HG02938 (cell line): ENCODE results near the gene SPPL2C.

Experiments used
- ATAC-seq: cut with Tn5 transposase; IDR thresholded peaks from one replicate; pipeline ENCODE4 v1.9.1; 2021; ENCODE audit warnings: mild to moderate bottlenecking, moderate library complexity; ENCODE audit not compliant: unreplicated experiment

Gene SPPL2C

DNA sequence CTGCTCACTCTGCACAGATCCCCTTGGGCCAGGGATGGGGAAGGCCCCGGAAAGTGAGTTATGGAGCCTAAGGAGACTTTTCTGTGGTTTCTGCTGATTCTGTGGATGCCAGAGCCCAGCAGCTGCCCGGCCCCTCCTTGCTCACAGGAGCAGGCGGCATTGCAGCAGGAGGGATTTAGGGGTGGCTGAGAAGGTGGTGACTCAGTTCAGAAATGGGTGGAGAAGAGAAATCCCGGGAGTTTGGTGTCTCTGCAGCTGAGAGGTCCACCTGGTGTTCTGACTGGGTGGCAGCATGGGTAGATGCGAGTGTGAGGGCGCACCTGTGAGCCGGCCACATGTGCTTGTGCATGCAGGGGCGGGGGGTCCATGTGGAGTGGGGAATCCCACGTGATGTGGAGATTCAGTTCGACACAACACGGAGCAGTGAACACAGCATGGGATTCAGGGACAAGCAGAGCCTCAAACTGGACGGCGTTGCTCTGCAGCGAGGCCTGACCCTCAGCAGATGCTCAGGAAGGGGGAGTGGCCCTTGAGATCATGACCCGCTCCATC, 16.0 kb upstream of the SPPL2C start:
- ATAC-seq: no peak

DNA sequence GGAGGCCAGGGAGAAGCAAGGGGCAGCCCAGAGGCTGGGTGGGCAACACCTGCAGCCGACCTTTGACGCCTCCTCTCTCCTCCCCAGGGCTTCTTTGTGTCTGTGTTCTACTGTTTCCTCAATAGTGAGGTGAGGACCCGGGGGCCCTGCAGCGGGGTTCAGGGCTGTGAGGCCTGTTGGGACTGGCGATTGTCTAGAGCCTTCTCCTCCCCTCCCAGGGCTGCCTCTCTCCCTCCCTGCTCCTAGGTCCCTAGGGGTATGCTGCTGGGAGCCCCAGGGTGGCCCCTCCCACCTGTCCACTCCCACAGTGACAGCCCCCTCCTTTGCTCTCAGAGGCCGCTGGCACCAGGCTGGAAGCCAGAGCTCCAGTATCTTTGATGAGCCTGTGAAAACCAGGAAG, 10.8 kb upstream of the SPPL2C start:
- ATAC-seq: no peak

DNA sequence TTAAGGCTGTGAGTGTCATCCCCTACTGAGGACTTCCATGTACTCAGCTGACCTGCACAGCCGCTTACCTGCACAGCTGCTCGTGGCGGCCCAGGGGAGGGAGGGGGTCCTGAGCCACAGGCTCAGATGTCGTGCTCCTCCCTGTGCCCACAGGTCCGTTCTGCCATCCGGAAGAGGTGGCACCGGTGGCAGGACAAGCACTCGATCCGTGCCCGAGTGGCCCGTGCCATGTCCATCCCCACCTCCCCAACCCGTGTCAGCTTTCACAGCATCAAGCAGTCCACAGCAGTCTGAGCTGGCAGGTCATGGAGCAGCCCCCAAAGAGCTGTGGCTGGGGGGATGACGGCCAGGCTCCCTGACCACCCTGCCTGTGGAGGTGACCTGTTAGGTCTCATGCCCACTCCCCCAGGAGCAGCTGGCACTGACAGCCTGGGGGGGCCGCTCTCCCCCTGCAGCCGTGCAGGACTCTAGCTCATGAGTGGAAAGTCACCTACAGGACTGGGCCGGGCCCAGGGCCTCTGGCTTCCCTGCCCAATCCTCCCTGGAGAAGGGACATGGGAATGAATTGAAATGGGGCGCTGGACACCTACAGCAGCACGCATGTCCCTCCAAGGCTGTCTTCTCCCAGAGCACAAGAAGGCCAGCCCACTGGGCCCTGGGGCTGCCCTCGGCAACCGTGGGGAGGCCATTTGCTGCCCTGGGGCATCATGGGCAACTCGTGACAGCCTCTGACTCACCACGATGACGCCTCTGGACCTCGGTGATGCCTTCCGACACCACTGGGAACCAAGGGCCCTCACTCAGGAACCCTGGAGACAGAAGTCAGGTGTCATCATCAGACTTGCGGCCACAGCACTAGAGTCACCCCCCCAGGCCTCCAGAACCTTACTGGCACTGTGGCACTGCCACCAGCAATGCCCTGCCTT, 9.9 kb upstream of the SPPL2C start:
- ATAC-seq: no peak

DNA sequence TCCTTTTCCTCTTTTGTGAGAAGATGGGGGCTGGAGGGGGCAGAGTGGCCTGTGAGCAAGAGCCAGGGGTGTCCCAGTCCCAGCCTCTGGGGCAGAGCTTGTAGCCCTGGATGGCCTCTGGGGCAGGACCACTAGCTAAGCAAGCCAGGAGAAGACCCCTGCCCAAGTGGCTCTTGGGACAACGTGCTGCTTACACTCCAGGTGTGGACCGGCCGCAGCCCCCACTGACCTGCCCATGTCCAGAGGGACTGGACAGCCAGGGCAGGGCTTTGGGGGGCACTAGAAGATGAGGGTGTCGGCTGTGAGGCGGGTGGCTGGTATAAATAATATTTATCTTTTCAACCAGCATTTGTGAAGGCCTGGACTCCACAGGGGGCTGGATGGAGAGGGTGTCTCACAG, 9.2 kb upstream of the SPPL2C start:
- ATAC-seq: no peak

DNA sequence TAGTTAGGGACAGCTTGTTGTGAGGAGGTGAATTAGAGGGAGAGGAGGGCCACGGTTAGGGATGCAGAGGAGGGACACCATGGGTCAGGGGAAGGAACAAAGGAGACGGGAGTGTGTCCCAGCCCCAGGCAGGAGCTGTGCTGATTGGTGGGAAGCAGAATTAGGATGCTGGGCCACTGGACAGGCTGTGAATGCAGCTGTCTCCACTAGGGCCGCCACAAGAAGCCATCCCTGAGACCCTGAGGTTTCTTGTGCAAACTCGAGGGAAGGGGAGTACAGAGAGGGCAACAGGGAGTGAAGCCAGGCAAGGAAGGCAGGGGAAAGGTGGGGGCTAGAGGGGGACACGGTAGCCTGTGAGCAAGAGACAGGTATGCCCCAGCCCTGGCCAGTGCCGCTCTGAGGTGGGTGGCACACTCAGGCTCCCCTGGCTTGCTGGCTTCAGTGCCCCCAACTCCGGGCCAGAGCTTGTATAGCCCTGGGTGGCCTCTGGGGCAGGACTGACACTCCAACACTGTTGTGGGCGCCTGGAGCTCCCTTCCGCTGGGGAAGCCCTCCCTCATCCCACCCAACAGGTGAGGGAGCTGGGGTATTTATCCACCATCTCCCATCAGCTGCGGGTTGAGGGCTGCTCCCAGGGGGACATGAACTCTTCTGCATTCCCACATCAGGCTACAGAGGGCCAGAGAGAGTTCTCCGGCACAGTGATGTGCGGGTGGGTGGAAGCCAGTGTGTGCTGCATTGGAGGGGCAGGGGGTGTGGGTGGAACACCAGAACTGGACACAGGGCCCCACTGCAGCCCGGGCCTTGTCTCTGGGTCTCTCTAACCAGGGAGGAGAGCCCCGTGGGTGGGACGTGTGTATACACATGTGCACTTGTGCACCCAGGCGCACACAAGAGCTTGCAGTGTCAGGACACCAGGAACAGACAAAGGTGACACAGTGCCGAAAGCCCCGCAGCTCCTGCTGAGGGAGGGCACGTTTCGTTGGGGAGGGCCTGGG, 8.3 kb upstream of the SPPL2C start:
- no peak for ATAC-seq

DNA sequence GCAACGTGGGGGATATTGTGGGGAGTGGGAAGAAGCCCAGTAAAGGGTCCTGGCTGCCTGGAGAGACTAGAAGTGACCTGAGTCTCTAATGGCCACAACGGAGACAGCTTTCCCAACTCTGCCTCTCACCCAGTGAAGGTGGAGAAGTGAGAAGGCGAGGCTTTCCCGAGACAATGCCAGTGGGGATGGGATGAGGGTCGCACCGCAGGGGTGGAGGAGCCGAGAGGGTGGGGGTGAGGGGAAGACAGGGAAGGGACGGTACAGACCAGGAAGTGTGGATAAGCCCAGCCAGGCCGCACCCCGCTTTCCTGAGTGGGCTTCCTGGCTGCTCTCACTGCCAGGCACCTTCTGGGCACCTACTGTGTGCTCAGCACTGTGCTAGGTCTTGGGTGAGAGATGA, 7.5 kb upstream of the SPPL2C start:
- no peak for ATAC-seq

DNA sequence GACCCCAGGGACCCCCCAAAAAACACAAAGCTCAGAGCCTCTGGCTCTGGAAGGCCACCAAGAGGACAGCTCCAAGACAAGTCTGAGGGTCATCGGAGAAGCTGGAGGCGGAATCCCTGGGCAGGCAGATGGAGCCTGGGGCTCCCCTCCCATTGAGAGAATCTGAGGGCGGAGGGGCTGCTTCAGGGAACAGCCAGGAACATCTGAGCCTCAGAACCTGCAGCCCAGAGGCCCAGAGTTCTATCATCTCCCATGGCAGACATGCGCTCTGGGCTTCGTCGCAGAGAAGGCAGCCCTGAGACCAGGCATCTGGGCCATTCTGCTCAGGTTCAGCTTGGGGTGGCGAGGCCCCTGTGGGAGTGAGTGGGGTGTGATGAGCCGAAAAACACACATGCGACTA, 7.1 kb upstream of the SPPL2C start:
- no peak for ATAC-seq

DNA sequence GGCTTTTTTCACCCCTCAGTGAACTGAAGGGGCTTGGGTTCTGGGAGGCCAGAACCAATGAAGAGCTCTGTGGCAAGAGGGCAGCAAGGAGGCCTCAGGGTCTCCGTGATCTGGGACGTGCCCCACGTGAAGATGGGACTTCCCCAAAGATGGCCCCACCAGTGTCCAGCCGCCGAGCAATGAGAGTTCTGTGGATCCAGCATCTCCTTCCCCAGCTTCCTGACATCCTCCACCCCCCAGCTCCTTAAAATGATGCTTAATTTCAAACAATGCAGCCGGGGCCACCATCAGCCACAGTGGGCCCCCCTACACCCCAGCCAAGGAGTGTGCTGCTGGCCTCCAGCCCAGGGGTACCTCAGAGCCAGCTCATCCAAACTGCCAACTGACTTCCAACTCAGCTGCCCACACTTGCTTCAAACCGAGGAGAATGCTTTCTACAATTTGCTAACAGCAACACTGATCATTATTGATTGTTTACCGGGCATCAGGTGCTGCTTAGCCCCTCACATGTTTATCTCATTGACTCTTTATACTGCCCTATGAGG, 5.9 kb upstream of the SPPL2C start:
- no peak for ATAC-seq

DNA sequence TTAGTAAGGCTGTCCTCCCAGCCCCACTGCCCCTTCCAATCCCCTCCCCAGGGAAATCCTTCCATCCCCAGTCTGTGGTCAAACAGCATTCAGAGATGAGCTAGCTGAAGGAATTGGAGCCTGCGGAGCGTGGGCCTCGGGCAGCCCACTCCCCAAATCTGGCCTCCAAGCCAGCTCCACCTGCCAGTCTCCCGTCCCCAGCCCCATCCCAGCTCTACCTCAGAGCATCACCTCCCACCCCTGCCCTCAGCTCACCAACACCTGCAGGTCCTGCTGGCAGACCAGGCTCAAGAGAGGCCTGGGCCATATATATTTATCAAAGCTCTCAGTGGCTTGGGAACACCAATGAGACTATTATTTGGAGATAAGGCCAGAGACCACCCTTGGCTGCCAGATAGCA, 5.2 kb upstream of the SPPL2C start:
- ATAC-seq: no peak

DNA sequence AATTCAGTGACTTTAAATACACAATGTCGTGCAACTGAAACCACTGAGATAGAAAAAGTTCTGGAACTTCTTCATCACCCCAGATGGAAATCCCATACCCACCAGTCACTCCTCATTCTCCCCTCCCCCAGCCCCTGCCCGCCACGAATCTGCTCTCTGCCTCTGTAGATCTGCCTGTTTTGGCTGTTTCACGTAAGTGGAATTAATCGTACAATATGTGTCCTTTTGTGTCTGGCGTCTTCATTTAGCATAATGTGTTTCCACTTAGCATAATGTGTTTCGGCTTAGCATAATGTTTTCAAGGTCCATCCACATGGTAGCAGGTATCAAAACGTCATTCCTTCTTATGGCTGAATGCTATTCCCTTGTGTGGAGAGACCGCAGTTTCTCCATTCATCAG, 3.5 kb upstream of the SPPL2C start:
- ATAC-seq: no peak

DNA sequence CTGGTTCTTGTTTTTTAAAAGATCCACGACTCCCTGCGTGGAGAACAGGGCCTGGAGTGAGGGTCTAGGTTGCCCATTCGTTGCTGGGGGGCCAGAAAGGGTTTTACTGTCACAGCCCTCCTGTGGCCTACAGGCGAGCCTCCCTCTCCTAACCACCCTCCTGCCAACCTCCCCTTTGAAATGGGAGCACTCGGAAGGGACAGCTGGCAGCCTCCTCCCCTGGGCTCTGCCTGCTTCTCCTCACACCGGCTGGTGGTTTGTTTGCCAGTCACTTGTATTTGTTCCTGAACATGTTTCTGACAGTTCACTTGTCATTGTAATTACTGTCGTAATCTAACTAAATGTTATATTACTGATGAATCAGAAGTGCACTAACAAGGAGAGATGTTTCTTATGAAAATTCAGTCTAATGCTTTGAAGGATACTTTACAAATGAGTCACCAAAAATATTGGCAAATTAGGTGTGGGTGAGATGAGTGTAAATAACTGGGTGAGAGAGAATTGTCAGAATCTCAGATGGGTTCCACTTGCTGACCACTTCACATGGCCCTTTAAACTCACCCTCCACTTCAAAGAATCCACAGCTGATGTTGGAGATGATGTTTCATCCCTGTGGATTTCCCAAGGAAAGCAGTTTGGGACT, 2.7 kb upstream of the SPPL2C start:
- no peak for ATAC-seq

DNA sequence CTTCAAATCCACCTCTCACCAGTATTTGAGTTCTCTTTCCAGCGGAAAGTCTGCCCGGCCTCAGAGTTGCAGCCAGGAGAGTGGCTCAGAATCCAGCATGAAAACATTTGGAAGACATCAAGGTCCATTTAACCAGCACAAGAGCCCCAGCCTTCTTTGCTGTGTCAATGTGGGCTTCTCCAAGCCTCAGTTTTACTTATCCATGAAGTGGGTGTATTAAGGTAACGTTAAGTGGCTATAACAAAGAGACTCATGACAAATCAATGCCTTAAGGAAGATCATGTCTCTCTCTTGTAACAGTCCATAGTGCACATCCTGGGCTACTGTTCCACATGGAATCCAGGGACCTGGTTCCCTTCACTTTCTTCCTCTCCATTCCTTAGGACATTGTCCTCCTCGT, 959 bp upstream of the SPPL2C start:
- no peak for ATAC-seq

DNA sequence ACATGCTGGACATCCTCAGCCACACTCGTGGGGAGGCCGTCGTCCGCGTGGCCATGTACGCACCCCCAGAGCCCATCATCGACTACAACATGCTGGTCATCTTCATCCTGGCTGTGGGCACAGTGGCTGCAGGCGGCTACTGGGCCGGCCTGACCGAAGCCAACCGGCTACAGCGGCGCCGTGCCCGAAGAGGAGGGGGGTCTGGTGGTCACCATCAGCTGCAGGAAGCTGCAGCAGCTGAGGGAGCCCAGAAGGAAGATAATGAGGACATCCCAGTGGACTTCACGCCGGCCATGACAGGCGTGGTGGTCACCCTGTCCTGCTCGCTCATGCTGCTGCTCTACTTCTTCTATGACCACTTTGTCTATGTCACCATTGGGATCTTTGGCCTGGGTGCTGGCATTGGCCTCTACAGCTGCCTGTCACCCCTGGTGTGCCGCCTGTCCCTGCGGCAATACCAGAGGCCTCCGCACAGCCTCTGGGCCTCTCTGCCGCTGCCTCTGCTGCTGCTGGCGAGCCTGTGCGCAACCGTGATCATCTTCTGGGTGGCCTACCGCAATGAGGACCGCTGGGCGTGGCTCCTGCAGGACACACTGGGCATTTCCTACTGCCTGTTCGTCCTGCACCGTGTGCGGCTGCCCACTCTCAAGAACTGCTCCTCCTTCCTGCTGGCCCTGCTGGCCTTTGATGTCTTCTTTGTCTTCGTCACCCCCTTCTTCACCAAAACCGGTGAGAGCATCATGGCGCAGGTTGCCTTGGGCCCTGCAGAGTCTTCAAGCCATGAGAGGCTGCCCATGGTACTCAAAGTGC, 900 bp downstream of the SPPL2C start:
- ATAC-seq: no peak

DNA sequence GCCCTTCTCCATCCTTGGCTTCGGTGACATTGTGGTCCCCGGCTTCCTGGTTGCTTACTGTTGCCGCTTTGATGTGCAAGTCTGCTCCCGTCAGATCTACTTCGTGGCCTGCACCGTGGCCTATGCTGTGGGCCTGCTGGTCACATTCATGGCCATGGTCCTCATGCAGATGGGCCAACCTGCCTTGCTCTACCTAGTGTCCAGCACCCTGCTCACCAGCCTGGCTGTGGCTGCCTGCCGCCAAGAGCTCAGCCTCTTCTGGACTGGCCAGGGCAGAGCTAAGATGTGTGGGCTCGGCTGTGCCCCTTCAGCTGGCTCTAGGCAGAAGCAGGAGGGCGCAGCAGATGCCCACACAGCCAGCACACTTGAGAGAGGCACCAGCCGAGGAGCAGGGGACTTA, 1.5 kb downstream of the SPPL2C start:
- no peak for ATAC-seq

DNA sequence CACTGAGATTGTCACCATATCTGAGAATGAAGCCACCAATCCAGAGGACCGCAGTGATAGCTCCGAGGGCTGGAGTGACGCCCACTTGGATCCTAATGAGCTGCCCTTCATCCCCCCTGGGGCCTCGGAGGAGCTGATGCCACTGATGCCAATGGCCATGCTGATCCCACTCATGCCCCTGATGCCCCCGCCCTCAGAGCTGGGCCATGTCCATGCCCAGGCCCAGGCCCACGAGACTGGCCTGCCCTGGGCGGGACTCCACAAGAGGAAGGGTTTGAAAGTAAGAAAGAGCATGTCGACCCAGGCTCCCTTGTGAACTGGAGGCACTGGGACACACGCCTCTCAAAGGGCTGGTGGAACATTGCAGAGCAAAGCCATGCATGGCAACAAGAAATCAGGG, 2.0 kb downstream of the SPPL2C start:
- ATAC-seq: no peak

DNA sequence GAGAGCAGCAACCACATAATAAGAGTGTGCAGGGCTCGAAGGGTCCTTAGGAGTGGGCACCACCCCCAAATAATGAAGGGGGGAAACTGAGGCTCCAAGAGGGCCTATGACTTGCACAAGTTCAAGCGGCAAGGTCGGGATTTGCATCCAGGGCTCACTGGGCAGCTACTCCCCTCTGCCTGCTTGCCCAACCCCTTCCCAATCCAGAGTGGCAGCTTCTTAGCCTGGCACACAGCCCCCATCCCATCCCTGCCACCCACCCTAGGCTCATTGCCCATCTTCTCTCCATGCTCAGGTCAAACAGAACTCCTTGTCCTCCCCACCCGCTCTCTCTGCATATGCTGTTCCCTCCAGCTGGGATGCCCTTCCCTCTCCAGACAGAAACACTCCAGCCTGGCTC, 2.4 kb downstream of the SPPL2C start:
- no peak for ATAC-seq

DNA sequence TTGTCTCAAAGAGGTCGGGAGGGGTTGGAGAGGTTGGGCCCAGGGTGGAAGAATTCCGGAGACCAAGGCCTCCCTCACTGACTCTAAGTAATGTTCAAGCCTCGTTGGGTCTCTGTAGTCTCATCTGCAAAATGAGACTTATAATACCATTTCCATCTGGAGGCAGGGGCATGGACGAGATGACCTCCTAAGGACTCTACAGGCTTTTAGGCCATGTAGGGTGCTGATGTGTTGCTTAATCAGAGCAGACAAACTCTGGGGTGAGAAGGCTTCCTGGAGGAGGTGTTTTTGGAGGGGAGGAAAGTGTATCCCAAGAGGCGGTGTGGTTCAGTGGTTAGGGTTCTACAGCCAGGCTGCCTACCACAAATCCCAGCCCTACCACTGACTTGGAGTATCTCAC, 3.1 kb downstream of the SPPL2C start:
- ATAC-seq: no peak

DNA sequence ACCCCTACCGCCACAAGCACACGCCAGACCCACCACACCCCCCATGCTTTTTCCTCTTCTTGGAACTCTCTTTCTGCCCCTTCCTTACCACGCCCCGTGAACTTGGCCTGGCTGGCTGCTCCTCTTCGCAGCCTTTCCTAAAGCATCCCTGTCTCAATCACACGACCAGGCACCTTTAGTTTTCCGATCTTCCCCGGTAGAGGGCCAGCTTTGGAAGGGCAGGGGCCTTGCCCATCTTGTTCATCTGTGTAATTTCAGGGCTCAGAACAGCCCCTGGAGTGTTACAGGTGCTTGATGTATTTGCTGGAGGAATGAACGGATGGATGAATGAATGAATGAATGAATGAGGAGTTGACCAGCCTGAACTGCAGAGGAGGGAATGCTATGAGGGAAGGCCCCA, 3.7 kb downstream of the SPPL2C start:
- ATAC-seq: no peak

DNA sequence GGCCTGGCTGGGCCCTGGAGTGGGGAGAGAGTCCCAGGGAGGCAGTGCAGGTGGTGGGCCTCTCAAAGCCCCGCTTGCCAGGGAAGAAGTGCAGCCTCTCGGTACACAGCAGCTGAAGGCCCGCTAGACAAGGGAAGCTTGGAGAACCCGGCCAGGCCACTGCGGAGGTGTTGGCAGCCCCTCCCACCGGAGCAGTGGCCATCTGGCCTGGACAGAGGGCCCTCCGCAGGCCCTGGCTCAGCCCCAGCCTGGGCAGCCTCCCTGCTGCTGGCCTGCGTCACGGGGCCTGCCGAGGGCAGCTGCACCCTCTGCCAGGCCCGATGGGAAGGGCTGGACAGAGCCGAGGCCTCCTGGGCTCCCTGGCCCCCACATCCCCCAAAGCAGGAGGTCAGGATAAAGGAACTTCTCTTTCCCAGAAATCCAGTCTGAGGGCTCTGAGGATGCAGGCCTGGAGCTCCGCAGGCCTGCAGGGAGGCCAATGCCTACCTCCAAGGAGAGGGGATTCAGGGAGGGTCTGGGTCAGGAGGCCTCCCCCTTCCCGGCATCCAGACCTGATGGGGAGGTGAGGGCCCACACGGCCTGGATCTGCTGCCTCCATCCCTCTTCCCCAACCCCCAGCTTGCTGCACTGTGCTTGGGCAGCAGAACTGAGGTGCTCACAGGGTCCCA, 4.3 kb downstream of the SPPL2C start:
- no peak for ATAC-seq
